Measurements from ENCODE around the gene APH1B.

APH1B gene

GRCh38 chr15:63255489-63255990, 21.9 kb upstream of the APH1B start:
- DNase-seq = no peak

- no peak for DNase-seq
Measured at GRCh38 chr15:63256433-63257274, 20.8 kb upstream of the APH1B start.

GRCh38 chr15:63258658-63259057, 18.7 kb upstream of the APH1B start:
- no peak for DNase-seq

GRCh38 chr15:63260791-63261190, 16.6 kb upstream of the APH1B start:
- DNase-seq = no peak

- no peak for DNase-seq
Measured at GRCh38 chr15:63261311-63261710, 16.1 kb upstream of the APH1B start.

GRCh38 chr15:63263519-63263918, 13.9 kb upstream of the APH1B start:
- no peak for DNase-seq

- no peak for DNase-seq
Measured at GRCh38 chr15:63264688-63265293, 12.6 kb upstream of the APH1B start.

- peak; percentile 7 for DNase-seq
Measured at GRCh38 chr15:63274427-63274826, 3.0 kb upstream of the APH1B start.

- no peak for DNase-seq
Measured at GRCh38 chr15:63276342-63277037, 915 bp upstream of the APH1B start.

- no peak for DNase-seq
Measured at GRCh38 chr15:63277893-63278456, 570 bp downstream of the APH1B start.

GRCh38 chr15:63283126-63283525, 5.7 kb downstream of the APH1B start:
- DNase-seq = no peak

- DNase-seq = no peak
Measured at GRCh38 chr15:63284335-63284734, 6.9 kb downstream of the APH1B start.

GRCh38 chr15:63287109-63287508, 9.7 kb downstream of the APH1B start:
- no peak for DNase-seq

GRCh38 chr15:63288342-63288741, 10.9 kb downstream of the APH1B start:
- DNase-seq = no peak

- DNase-seq = peak; percentile 49
Measured at GRCh38 chr15:63288778-63289378, 11.5 kb downstream of the APH1B start.

GRCh38 chr15:63291507-63291906, 14.1 kb downstream of the APH1B start:
- no peak for DNase-seq

GRCh38 chr15:63292241-63292640, 14.8 kb downstream of the APH1B start:
- DNase-seq = no peak

GRCh38 chr15:63292771-63293170, 15.4 kb downstream of the APH1B start:
- no peak for DNase-seq

GRCh38 chr15:63294359-63294758, 17.0 kb downstream of the APH1B start:
- no peak for DNase-seq

GRCh38 chr15:63295341-63295740, 17.9 kb downstream of the APH1B start:
- no peak for DNase-seq

GRCh38 chr15:63296195-63296594, 18.8 kb downstream of the APH1B start:
- no peak for DNase-seq

GRCh38 chr15:63299943-63300575, 22.7 kb downstream of the APH1B start:
- DNase-seq = no peak

All from COR-L47 (cell line).